GM06990 (cell line): ENCODE results near the gene RGS14.
A peak's percentile ranks its signal among the peaks of the same experiment; 100 is the strongest.

Source experiments
- DNase-seq: peaks from one replicate; pipeline ENCODE4 v3.0.0-alpha.2; 2011; ENCODE audit not compliant: insufficient read length; ENCODE audit errors: extremely low read depth
- H3K27me3 ChIP-seq: replicated peaks from 2 replicates; pipeline ENCODE4 v1.6.0; 2011; ENCODE audit warnings: low read length; ENCODE audit not compliant: control insufficient read depth, insufficient read depth
- H3K36me3 ChIP-seq: 2 replicates; pipeline ENCODE4 v1.5.1; 2011; ENCODE audit warnings: low read length; ENCODE audit not compliant: control insufficient read depth, insufficient read depth
- H3K4me3 ChIP-seq: replicated peaks from 2 replicates; pipeline ENCODE4 v1.5.1; 2011; ENCODE audit warnings: low read depth, mild to moderate bottlenecking, control low read depth, low read length
- CTCF ChIP-seq: IDR thresholded peaks from 2 replicates; pipeline ENCODE4 v1.5.1; 2011; ENCODE audit warnings: low read length, control low read depth, mild to moderate bottlenecking, inconsistent platforms; ENCODE audit not compliant: insufficient read depth, poor library complexity, severe bottlenecking

Gene RGS14

GRCh38 chr5:177349362-177349647, 8.4 kb upstream of the RGS14 start:
- peaks cover 11% of the 10 kb centered on the region for H3K36me3 ChIP-seq
- 0 out of 2 replicates have a peak overlapping the region, but pooled peaks have one; percentile 8 for H3K4me3 ChIP-seq
- H3K27me3 ChIP-seq = no peaks in the 10 kb centered on the region
- no peak for TF ChIP-seq CTCF
- no peak for DNase-seq

GRCh38 chr5:177349762-177350161, 8.0 kb upstream of the RGS14 start:
- TF ChIP-seq CTCF = no peak
- DNase-seq = no peak
- H3K4me3 ChIP-seq = peak overlapping the region; percentile 81
- H3K27me3 ChIP-seq = no peaks in the 10 kb centered on the region
- peaks cover 11% of the 10 kb centered on the region for H3K36me3 ChIP-seq

DNA sequence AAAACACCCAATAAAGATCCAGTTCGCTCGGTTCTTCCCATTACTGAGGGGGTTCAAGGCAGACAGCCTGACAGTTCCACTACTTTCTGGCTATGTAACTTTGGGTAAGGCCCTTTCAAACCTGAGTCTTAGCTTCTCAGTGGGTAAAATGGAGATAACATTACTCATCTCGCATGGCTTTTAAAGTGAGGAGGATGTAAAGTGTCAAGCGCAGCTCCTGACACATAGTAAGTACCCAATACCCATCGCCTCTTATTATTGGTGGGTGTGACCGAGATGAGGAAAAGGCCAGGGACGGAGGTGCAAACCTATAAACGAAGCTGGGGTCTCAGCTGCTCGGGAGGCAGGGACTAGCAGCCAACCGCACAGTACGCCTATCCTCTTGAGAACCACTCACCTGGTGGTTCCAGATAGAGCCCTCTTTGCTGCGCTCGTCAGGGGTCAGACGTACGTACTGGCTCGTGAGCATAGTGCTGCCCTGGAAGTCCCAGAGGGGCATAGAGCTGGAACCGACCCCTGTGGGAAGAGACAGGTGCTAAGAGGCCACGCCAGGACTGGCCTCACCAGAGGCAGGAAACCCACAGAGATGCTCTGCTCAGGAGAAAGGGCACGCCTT, 6.8 kb upstream of the RGS14 start:
- peaks cover 11% of the 10 kb centered on the region for H3K36me3 ChIP-seq
- no peak for DNase-seq
- H3K27me3 ChIP-seq = no peaks in the 10 kb centered on the region
- H3K4me3 ChIP-seq = peak overlapping the region; percentile 81
- no peak for TF ChIP-seq CTCF

GRCh38 chr5:177351392-177352329, 6.1 kb upstream of the RGS14 start, which contains the start of gene LMAN2:
TSS of gene LMAN2 (minus strand) at chr5:177351668. CDS start at chr5:177351647, 21 bp downstream.
- Histone ChIP-seq H3K36me3 (peaks cover 11% of the 10 kb centered on the region), H3K27me3 (no peaks in the 10 kb centered on the region), H3K4me3 (peak within 1 kb of the TSS; percentile 81)
- TF ChIP-seq CTCF = no peak
- DNase-seq = peak; percentile 96

DNA sequence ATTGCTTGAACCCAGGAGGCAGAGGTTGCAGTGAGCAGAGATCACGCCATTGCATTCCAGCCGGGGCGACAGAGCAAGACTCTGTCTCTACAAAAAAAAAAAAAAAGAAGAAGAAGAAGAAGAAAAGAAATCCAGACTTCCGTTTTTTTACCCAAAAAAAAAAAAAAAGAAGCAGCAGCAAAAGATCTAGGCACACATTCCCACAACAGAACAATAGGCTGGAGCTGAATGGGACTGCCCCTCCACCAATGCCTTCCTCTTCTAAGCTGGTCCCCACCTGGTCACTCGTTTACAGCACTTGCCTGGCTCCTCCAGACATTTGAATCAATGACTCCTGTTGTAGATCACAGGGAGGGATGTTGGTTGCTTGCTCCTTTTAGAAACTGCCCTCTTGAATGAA, 4.6 kb upstream of the RGS14 start:
- Histone ChIP-seq H3K27me3 (no peaks in the 10 kb centered on the region), H3K4me3 (no peak overlapping the region), H3K36me3 (peaks cover 6% of the 10 kb centered on the region)
- no peak for DNase-seq
- no peak for TF ChIP-seq CTCF
